SK-N-SH (cell line): ENCODE data around the gene SNRNP70.
"Not testable (repeated sequence)": the region's sequence is repeated elsewhere in the genome, so short reads cannot be mapped to it uniquely, and the experiment has no call there.

Source experiments
- EZH2phosphoT487 ChIP-seq: fragments of 200-600 bp; sonication (generic); IDR thresholded peaks from 2 replicates; pipeline ENCODE4 v1.6.1; 2017; ENCODE audit warnings: low read depth, mixed run types, mild to moderate bottlenecking, antibody characterized with exemption, moderate library complexity, borderline replicate concordance
- GABPA ChIP-seq: IDR thresholded peaks from 2 replicates; pipeline ENCODE4 v1.4.0; 2012; ENCODE audit warnings: low read depth, mild to moderate bottlenecking
- MXI1 ChIP-seq: IDR thresholded peaks from 2 replicates; pipeline ENCODE4 v1.6.1; 2012; ENCODE audit warnings: mild to moderate bottlenecking, low read depth, low read length, improper control_type of control experiment
- POLR2AphosphoS5 ChIP-seq: IDR thresholded peaks from 2 replicates; pipeline ENCODE4 v1.6.1; 2012; ENCODE audit warnings: low read depth, low read length
- RAD21 ChIP-seq: IDR thresholded peaks from 2 replicates; pipeline ENCODE4 v1.6.1; 2012; ENCODE audit warnings: mild to moderate bottlenecking, low read length
- YY1 ChIP-seq: IDR thresholded peaks from 2 replicates; pipeline ENCODE4 v1.4.0; 2012; ENCODE audit warnings: low read depth, mild to moderate bottlenecking
- TF ChIP-seq, protein P1 (sequence below): fragments of 200-600 bp; sonication (generic); IDR thresholded peaks from 2 replicates; pipeline ENCODE4 v1.6.1; 2017; ENCODE audit warnings: antibody characterized with exemption, mild to moderate bottlenecking, moderate library complexity
- TF ChIP-seq, protein P2 (sequence below): IDR thresholded peaks from 2 replicates; pipeline ENCODE4 v1.4.0; 2012; ENCODE audit warnings: low read depth
- TF ChIP-seq, protein P3 (sequence below): fragments of 150-350 bp; IDR thresholded peaks from 2 replicates; pipeline ENCODE4 v1.6.1; 2017; ENCODE audit warnings: antibody characterized with exemption, low read length, low read depth, borderline replicate concordance

DNA sequence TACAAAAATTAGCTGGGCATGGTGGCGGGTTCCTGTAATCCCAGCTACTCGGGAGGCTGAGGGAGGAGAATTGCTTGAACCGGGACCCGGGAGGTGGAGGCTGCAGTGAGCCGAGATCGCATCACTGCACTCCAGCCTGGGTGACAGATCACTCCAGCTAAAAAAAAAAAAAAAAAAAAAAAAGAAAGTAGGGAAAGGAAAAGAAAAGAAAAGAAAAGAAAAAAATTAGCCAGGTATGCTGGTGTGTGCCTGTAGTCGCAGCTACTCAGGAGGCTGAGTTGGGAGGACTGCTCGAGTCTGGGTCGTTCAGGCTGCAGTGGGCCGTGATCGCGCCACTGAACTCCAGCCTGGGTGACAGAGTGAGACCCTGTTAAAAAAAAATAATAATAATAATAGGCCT, 42.0 kb downstream of the SNRNP70 start:
- TF ChIP-seq, protein P1, sequence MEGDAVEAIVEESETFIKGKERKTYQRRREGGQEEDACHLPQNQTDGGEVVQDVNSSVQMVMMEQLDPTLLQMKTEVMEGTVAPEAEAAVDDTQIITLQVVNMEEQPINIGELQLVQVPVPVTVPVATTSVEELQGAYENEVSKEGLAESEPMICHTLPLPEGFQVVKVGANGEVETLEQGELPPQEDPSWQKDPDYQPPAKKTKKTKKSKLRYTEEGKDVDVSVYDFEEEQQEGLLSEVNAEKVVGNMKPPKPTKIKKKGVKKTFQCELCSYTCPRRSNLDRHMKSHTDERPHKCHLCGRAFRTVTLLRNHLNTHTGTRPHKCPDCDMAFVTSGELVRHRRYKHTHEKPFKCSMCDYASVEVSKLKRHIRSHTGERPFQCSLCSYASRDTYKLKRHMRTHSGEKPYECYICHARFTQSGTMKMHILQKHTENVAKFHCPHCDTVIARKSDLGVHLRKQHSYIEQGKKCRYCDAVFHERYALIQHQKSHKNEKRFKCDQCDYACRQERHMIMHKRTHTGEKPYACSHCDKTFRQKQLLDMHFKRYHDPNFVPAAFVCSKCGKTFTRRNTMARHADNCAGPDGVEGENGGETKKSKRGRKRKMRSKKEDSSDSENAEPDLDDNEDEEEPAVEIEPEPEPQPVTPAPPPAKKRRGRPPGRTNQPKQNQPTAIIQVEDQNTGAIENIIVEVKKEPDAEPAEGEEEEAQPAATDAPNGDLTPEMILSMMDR = not testable (repeated sequence)
- TF ChIP-seq YY1, GABPA, RAD21, EZH2phosphoT487, POLR2AphosphoS5, MXI1: not testable (repeated sequence)
- TF ChIP-seq, protein P2, sequence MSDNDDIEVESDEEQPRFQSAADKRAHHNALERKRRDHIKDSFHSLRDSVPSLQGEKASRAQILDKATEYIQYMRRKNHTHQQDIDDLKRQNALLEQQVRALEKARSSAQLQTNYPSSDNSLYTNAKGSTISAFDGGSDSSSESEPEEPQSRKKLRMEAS = not testable (repeated sequence)
- TF ChIP-seq, protein P3, sequence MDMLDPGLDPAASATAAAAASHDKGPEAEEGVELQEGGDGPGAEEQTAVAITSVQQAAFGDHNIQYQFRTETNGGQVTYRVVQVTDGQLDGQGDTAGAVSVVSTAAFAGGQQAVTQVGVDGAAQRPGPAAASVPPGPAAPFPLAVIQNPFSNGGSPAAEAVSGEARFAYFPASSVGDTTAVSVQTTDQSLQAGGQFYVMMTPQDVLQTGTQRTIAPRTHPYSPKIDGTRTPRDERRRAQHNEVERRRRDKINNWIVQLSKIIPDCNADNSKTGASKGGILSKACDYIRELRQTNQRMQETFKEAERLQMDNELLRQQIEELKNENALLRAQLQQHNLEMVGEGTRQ = not testable (repeated sequence)
